HepG2 (cell line): ENCODE measurements around the gene NPNT. TPM values are rescaled to one million over a fixed set of nuclear protein-coding genes. Genes with fewer than 3 reads are reported as not detected.

ENCODE experiments used
- ATAC-seq: fragments of 200-7000 bp; cut with Tn5 transposase; 3 replicates; pipeline ENCODE4 v1.9.1; 2020; ENCODE audit warnings: mild to moderate bottlenecking, moderate library complexity
- BruUV-seq: library from RNA; stranded (reverse); fragments of 400-500 nt; replicated peaks from 2 replicates; lab custom pipeline; 2021; lab: Mats Ljungman, UMichigan
- CTCF ChIA-PET: fragments of 300-600 bp; formaldehyde crosslinking; extraction: SDS; loops from one replicate; lab custom pipeline; 2021; ENCODE audit warnings: low total read pairs, inconsistent platforms, low intra/inter-chr PET ratio; lab: Yijun Ruan, JAX
- POLR2A ChIA-PET: fragments of 350-600 bp; sonication (Branson Sonifier 250); formaldehyde crosslinking; loops from one replicate; lab custom pipeline; 2020; ENCODE audit warnings: antibody characterized with exemption, inconsistent platforms; lab: Yijun Ruan, JAX
- DNase-seq: peaks from one replicate; pipeline ENCODE4 v3.0.0-alpha.2; 2015; ENCODE audit warnings: low spot score
- FAIRE-seq: peaks from 3 replicates; lab custom pipeline; 2011; peaks lifted over from hg19 to GRCh38; lab: Jason Lieb, UNC
- H2AFZ ChIP-seq: one replicate; pipeline ENCODE4 v1.6.1; 2011; ENCODE audit warnings: low read length, inconsistent platforms
- H3K27ac ChIP-seq: fragments of 300-600 bp; 3 replicates; pipeline ENCODE4 v1.8.0; 2011; ENCODE audit warnings: mixed run types, mild to moderate bottlenecking, mixed read lengths, low read length, inconsistent platforms; ENCODE audit not compliant: insufficient read depth; ENCODE audit errors: extremely low read length
- H3K27me3 ChIP-seq, 2 experiments: fragments of 200-600 bp in 1 of 2; 2 replicates in 1 of 2; 3 replicates in 1 of 2; pipeline versions ENCODE4 v1.6.0 to v1.8.0; 2011; ENCODE audit warnings: low read length in 2 of 2, mild to moderate bottlenecking in 2 of 2, moderate library complexity in 2 of 2, inconsistent platforms in 1 of 2; ENCODE audit not compliant: insufficient read depth in 2 of 2, control insufficient read depth in 1 of 2
- H3K36me3 ChIP-seq, 2 experiments: fragments of 200-600 bp in 1 of 2; replicated peaks in 1 of 2; 2 replicates in 1 of 2; 3 replicates in 1 of 2; pipeline versions ENCODE4 v1.5.1 to v1.8.0; 2011; ENCODE audit warnings: low read length in 2 of 2, inconsistent platforms in 1 of 2; ENCODE audit not compliant: insufficient read depth in 2 of 2, control insufficient read depth in 1 of 2
- H3K4me1 ChIP-seq: 2 replicates; pipeline ENCODE4 v1.5.1; 2012; ENCODE audit warnings: low read length, inconsistent platforms; ENCODE audit not compliant: insufficient read depth
- H3K4me2 ChIP-seq: 2 replicates; pipeline ENCODE4 v1.6.0; 2011; ENCODE audit warnings: low read depth, low read length, inconsistent platforms
- H3K4me3 ChIP-seq, 3 experiments: fragments of 200-600 bp in 1 of 3; sonication (generic), shearing (Covaris generic) in 1 of 3; replicated peaks in 1 of 3; 2 replicates each; pipeline ENCODE4 v1.5.1; 2011 to 2016; ENCODE audit warnings: low read length in 3 of 3, inconsistent platforms in 2 of 3, low read depth in 2 of 3, mild to moderate bottlenecking in 2 of 3, control low read depth in 1 of 3, mixed read lengths in 1 of 3; ENCODE audit not compliant: insufficient read depth in 1 of 3
- H3K79me2 ChIP-seq: one replicate; pipeline ENCODE4 v1.6.1; 2011; ENCODE audit warnings: low read length, inconsistent platforms; ENCODE audit not compliant: insufficient read depth
- H3K9ac ChIP-seq: 2 replicates; pipeline ENCODE4 v1.6.0; 2011; ENCODE audit warnings: mild to moderate bottlenecking, low read depth, low read length, inconsistent platforms; ENCODE audit not compliant: insufficient read depth
- H3K9me3 ChIP-seq: 2 replicates; pipeline ENCODE4 v1.5.1; 2012; ENCODE audit warnings: mild to moderate bottlenecking, low read length
- H4K20me1 ChIP-seq: 2 replicates; pipeline ENCODE4 v1.6.0; 2011; ENCODE audit warnings: inconsistent platforms, mild to moderate bottlenecking, low read length, moderate library complexity; ENCODE audit not compliant: insufficient read depth
- AKNA ChIP-seq: sonication (generic); formaldehyde crosslinking; IDR thresholded peaks from 2 replicates; pipeline ENCODE4 v1.4.0; 2020; ENCODE audit warnings: missing genetic modification reagents, borderline replicate concordance
- BCL3 ChIP-seq: sonication (generic); formaldehyde crosslinking; IDR thresholded peaks from 2 replicates; pipeline ENCODE4 v1.5.1; 2020; ENCODE audit warnings: mild to moderate bottlenecking, missing genetic modification reagents, moderate library complexity
- HNF1B ChIP-seq: sonication (generic); formaldehyde crosslinking; IDR thresholded peaks from 2 replicates; pipeline ENCODE4 v1.5.1; 2020; ENCODE audit warnings: mild to moderate bottlenecking, moderate library complexity, missing genetic modification reagents
- STAG1 ChIP-seq: sonication (generic); formaldehyde crosslinking; IDR thresholded peaks from 2 replicates; pipeline ENCODE4 v1.4.0; 2020; ENCODE audit warnings: missing genetic modification reagents
- ZBTB37 ChIP-seq: sonication (generic); formaldehyde crosslinking; IDR thresholded peaks from 2 replicates; pipeline ENCODE4 v1.4.0; 2020; ENCODE audit warnings: mild to moderate bottlenecking, missing genetic modification reagents
- ZNF136 ChIP-seq: sonication (generic); formaldehyde crosslinking; IDR thresholded peaks from 2 replicates; pipeline ENCODE4 v1.8.1; 2022; ENCODE audit warnings: low read depth, mild to moderate bottlenecking, moderate library complexity, missing genetic modification reagents
- ZNF18 ChIP-seq: sonication (generic); formaldehyde crosslinking; IDR thresholded peaks from 2 replicates; pipeline ENCODE4 v1.8.0; 2022; ENCODE audit warnings: mild to moderate bottlenecking, missing genetic modification reagents; ENCODE audit not compliant: insufficient replicate concordance
- ZNF280B ChIP-seq: sonication (generic); formaldehyde crosslinking; IDR thresholded peaks from 2 replicates; pipeline ENCODE4 v1.5.0; 2020; ENCODE audit warnings: missing genetic modification reagents, mild to moderate bottlenecking, borderline replicate concordance
- ZNF589 ChIP-seq: sonication (generic); formaldehyde crosslinking; conservative IDR thresholded peaks from 2 replicates; pipeline ENCODE4 v1.8.0; 2022; ENCODE audit warnings: mild to moderate bottlenecking, moderate library complexity, missing genetic modification reagents
- ZNF703 ChIP-seq: sonication (generic); formaldehyde crosslinking; IDR thresholded peaks from 2 replicates; pipeline ENCODE4 v1.5.1; 2020; ENCODE audit warnings: missing genetic modification reagents, mild to moderate bottlenecking, moderate library complexity, borderline replicate concordance
- ZNF782 ChIP-seq: sonication (generic); formaldehyde crosslinking; IDR thresholded peaks from 2 replicates; pipeline ENCODE4 v1.4.0; 2020; ENCODE audit warnings: missing genetic modification reagents, mild to moderate bottlenecking, borderline replicate concordance
- WGBS: methylation state at CpG from one replicate; pipeline ENCODE4 v1.1.6; 2017; ENCODE audit warnings: low lambda C conversion rate; 5-methylcytosine and 5-hydroxymethylcytosine counted together
- in situ Hi-C: cut with HindIII; loops from 2 replicates; pipeline ENCODE4 v1.10.0; 2017; ENCODE audit warnings: low pct_unique_long_range_greater_than_20kb; ENCODE audit not compliant: extremely low pct_ligation_motif_present
- intact Hi-C: fragments of 100-400 bp; cut with micrococcal nuclease; formaldehyde crosslinking; loops from one replicate; pipeline ENCODE4 v1.10.0; 2022; ENCODE audit not compliant: unreplicated experiment
- polyA plus RNA-seq, 8 experiments: library from polyadenylated mRNA; depleted of rRNA in 3 of 8; stranded (reverse) in 7 of 8; unstranded in 1 of 8; fragments of >200 nt; fragmentation: Illumina TruSeq in 4 of 8; extraction: Trizol in 4 of 8; gene quantifications; 2 replicates each; pipeline versions ENCODE4 v1.2.1 to v1.2.3, GENCODE V29; 2011 to 2016; ENCODE audit warnings: low read depth in 4 of 8, missing spikeins in 1 of 8, mixed read lengths in 1 of 8; ENCODE audit not compliant: insufficient read depth in 1 of 8
- total RNA-seq, 5 experiments: library from RNA; depleted of rRNA; stranded (reverse); fragments of >200 nt; fragmentation: Illumina TruSeq; extraction: Trizol; gene quantifications; 2 replicates each; pipeline ENCODE4 v1.2.3, GENCODE V29; 2016; ENCODE audit warnings: low read depth in 1 of 5

Gene NPNT
- total and polyA plus RNA-seq, 2 of the 13 experiments (the other 11 are each of a cell fraction or from before 2014, with no cell fraction given): 1.1 to 19.1 TPM

GRCh38 chr4:105971036-105971435 lies 75.8 kb downstream of the NPNT start:
- Histone ChIP-seq H3K9ac (no peak overlapping the region), H3K4me3 (no peak overlapping the region), H3K27me3 (no peaks in the 10 kb centered on the region), H4K20me1 (no peaks in the 10 kb centered on the region), H3K9me3 (no peaks in the 10 kb centered on the region), H3K36me3 (no peaks in the 10 kb centered on the region), H3K79me2 (no peaks in the 10 kb centered on the region), H3K27ac (no peak overlapping the region), H2AFZ (no peak overlapping the region), H3K4me2 (no peak overlapping the region), H3K4me1 (no peaks in the 10 kb centered on the region)
- 67% methylated on average over 4 of the region's 4 CpGs for WGBS
- ATAC-seq (no peak), FAIRE-seq (no peak), DNase-seq (no peak)
- no TSS peak for BruUV-seq
- in situ Hi-C loops: no loop called here
- ChIA-PET POLR2A (no interaction called here), CTCF (no interaction called here)
- intact Hi-C loops: no loop called here
- TF ChIP-seq ZNF589 (CRISPR knock-in tag): no peak
- no peak for TF ChIP-seq HNF1B (CRISPR knock-in tag)
- TF ChIP-seq ZNF703 (CRISPR knock-in tag): no peak
- no peak for TF ChIP-seq STAG1 (CRISPR knock-in tag)
- no peak for TF ChIP-seq AKNA (CRISPR knock-in tag)
- TF ChIP-seq ZNF136 (CRISPR knock-in tag): no peak
- no peak for TF ChIP-seq ZNF280B (CRISPR knock-in tag)
- no peak for TF ChIP-seq BCL3 (CRISPR knock-in tag)
- no peak for TF ChIP-seq ZBTB37 (CRISPR knock-in tag)
- no peak for TF ChIP-seq ZNF782 (CRISPR knock-in tag)
- no peak for TF ChIP-seq ZNF18
